Natural killer cell treated with Interleukin-12 subunit alpha and Interleukin-12 subunit beta and Interleukin-15 and Interleukin-18, amount 100 ng/mL, for 72 hours (primary cell): ENCODE measurements around the gene KATNB1. TPM values are rescaled to one million over a fixed set of nuclear protein-coding genes. Genes with fewer than 3 reads are reported as not detected.

Experiments used
- ATAC-seq, 2 donors: fragments of 150-1000 bp; cut with Tn5 transposase in 1 of 2; sonication (Bioruptor Pico), chemical (Tn5 transposase) in 1 of 2; 2 replicates each; pipeline ENCODE4 v1.10.0; 2021
- DNase-seq: peaks from one replicate; pipeline ENCODE4 v3.0.0; 2022; ENCODE audit warnings: low spot score
- H3K27ac Mint-ChIP-seq, 2 donors: 1 replicate in 1 of 2; 2 replicates in 1 of 2; pipeline ENCODE4 v1.8.0; 2022; ENCODE audit warnings: mixed read lengths in 2 of 2, mild to moderate bottlenecking in 1 of 2, moderate library complexity in 1 of 2
- H3K27me3 Mint-ChIP-seq, 2 donors: 1 replicate in 1 of 2; 2 replicates in 1 of 2; pipeline ENCODE4 v1.8.0; 2022; ENCODE audit warnings: mixed read lengths in 2 of 2
- H3K36me3 Mint-ChIP-seq: one replicate; pipeline ENCODE4 v1.8.0; 2022; ENCODE audit warnings: mixed read lengths
- H3K4me1 Mint-ChIP-seq, 2 donors: 1 replicate in 1 of 2; 2 replicates in 1 of 2; pipeline ENCODE4 v1.8.0; 2022; ENCODE audit warnings: low read depth in 2 of 2, mixed read lengths in 2 of 2, mild to moderate bottlenecking in 1 of 2
- H3K4me3 Mint-ChIP-seq: one replicate; pipeline ENCODE4 v1.8.0; 2022; ENCODE audit warnings: mixed read lengths
- H3K9me3 Mint-ChIP-seq: 2 replicates; pipeline ENCODE4 v1.8.0; 2022; ENCODE audit warnings: mixed read lengths
- total RNA-seq, 2 donors: library from RNA; stranded (reverse); gene quantifications; one replicate each; pipeline ENCODE4 v1.2.3, GENCODE V29; 2022

KATNB1 gene
- total RNA-seq, result 10 to 100 TPM; 33.7 to 65.3 TPM

DNA sequence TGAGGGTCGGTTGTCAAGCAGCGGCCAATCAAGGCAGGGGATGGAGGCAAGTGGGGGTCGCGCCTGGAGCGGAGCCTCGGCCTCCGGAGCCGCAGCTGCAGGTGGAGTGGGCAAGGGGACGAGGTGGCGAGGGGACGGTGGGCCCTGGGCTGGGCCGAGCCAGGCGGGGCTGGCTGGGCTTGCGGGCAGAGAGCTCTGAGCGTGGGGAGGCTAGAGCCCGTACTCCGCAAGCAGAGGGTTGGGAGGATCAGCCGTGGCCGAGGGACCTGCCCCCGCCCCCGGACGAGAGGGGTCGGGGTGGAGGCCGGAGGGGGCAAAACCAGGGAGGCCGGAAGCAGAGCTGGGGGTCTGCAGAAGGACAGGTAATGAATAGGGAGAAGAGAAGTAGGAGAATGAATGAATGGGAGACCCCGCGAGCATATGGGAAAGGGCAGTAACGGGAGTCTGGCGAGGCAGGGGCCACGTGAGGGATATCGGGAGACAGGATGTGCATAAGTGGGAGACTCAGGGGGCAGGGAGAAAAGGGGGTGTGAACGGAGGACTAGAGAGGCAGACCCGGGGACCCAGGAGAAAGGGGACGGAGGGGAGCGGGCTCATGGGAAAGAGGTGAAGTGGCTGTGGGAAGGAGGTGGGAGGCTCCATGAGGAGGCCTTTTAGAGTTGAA, at the start of gene KATNB1:
Gene KATNB1 (plus strand): TSS at position 16 of the 664 bp plus-strand sequence. CDS start 1,474 bp downstream, outside the sequence.
- Mint-ChIP-seq H3K27ac (peak within 1 kb of the TSS; percentile 78 to 85), H3K4me3 (peak within 1 kb of the TSS; percentile 95), H3K36me3 (peaks cover 5% of the 10 kb centered on the region), H3K4me1 (peaks cover 22 to 31% of the 10 kb centered on the region in 2 donors), H3K27me3 (no peaks in the 10 kb centered on the region), H3K9me3 (no peaks in the 10 kb centered on the region)
- no peak for DNase-seq
- no peak for ATAC-seq

GRCh38 chr16:57686577-57686976, 49.0 kb upstream of the KATNB1 start:
- DNase-seq, result no peak
- Mint-ChIP-seq H3K9me3 (no peaks in the 10 kb centered on the region), H3K36me3 (no peaks in the 10 kb centered on the region), H3K27me3 (no peaks in the 10 kb centered on the region), H3K27ac (peak overlapping the region; percentile 82 to 95), H3K4me3 (no peak overlapping the region), H3K4me1 (peaks cover 28 to 31% of the 10 kb centered on the region in 2 donors)
- ATAC-seq, result no peak

GRCh38 chr16:57687363-57687929, 48.1 kb upstream of the KATNB1 start:
- H3K4me1 Mint-ChIP-seq, result peaks cover 28 to 31% of the 10 kb centered on the region in 2 donors
- ATAC-seq (no peak), DNase-seq (no peak)
- H3K27me3 Mint-ChIP-seq, result no peaks in the 10 kb centered on the region
- no peak overlapping the region for H3K4me3 Mint-ChIP-seq
- H3K36me3 Mint-ChIP-seq, result no peaks in the 10 kb centered on the region
- H3K9me3 Mint-ChIP-seq, result no peaks in the 10 kb centered on the region
- H3K27ac Mint-ChIP-seq, result peak overlapping the region; percentile 82 to 95

DNA sequence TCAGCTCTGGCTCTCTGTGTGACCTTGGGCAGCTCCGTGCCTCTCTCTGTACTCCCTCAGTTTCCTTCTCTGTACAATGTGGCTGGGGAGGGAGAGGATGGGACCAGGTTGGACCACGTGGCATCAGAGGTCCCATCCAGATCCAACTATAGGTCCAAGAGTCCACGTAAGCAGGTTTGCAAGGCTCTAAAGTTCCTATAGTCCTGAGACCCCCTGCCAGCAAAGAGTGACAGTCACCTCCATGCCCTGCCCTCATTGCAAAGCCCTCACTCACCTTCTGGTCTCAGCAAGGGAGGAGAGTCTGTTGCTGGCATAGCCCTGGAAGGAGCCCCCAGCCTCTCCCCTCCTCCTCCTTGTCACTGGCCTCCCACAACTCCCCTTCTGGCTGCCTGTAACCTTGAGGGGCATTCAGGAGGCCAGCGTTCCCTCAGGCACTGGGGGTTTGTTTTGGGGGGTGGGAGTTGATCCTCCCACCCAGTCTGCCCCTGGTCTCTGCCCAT, 47.0 kb upstream of the KATNB1 start:
- peaks cover 28 to 31% of the 10 kb centered on the region in 2 donors for H3K4me1 Mint-ChIP-seq
- no peak overlapping the region for H3K4me3 Mint-ChIP-seq
- no peaks in the 10 kb centered on the region for H3K9me3 Mint-ChIP-seq
- no peaks in the 10 kb centered on the region for H3K27me3 Mint-ChIP-seq
- no peak for DNase-seq
- H3K36me3 Mint-ChIP-seq, result no peaks in the 10 kb centered on the region
- H3K27ac Mint-ChIP-seq, result peak overlapping the region; percentile 82 to 95
- no peak for ATAC-seq

- ATAC-seq (peak in 1 of 2 donors; percentile 1), DNase-seq (no peak)
- H3K4me1 Mint-ChIP-seq, result peaks cover 28 to 31% of the 10 kb centered on the region in 2 donors
- no peaks in the 10 kb centered on the region for H3K9me3 Mint-ChIP-seq
- H3K36me3 Mint-ChIP-seq, result no peaks in the 10 kb centered on the region
- no peaks in the 10 kb centered on the region for H3K27me3 Mint-ChIP-seq
- H3K27ac Mint-ChIP-seq, result peak overlapping the region; percentile 82 to 95
- H3K4me3 Mint-ChIP-seq, result peak overlapping the region; percentile 59
Observed at GRCh38 chr16:57688987-57689761, 46.4 kb upstream of the KATNB1 start.

GRCh38 chr16:57689762-57690558, 45.6 kb upstream of the KATNB1 start:
- Mint-ChIP-seq H3K9me3 (no peaks in the 10 kb centered on the region), H3K27ac (peak overlapping the region; percentile 82 to 95), H3K36me3 (no peaks in the 10 kb centered on the region), H3K4me3 (peak overlapping the region; percentile 59), H3K27me3 (no peaks in the 10 kb centered on the region), H3K4me1 (peaks cover 32 to 35% of the 10 kb centered on the region in 2 donors)
- DNase-seq (peak; percentile 84), ATAC-seq (peak; percentile 84 to 87)

- Mint-ChIP-seq H3K9me3 (no peaks in the 10 kb centered on the region), H3K36me3 (no peaks in the 10 kb centered on the region), H3K4me1 (peaks cover 36 to 41% of the 10 kb centered on the region in 2 donors), H3K27me3 (no peaks in the 10 kb centered on the region), H3K27ac (peak overlapping the region; percentile 82 to 95), H3K4me3 (peak overlapping the region; percentile 59)
- no peak for DNase-seq
- ATAC-seq, result no peak
Observed at GRCh38 chr16:57690782-57691471, 44.6 kb upstream of the KATNB1 start.

GRCh38 chr16:57692636-57693035, 42.9 kb upstream of the KATNB1 start:
- Mint-ChIP-seq H3K4me3 (no peak overlapping the region), H3K4me1 (peaks cover 36 to 41% of the 10 kb centered on the region in 2 donors), H3K27ac (no peak overlapping the region), H3K9me3 (no peaks in the 10 kb centered on the region), H3K36me3 (no peaks in the 10 kb centered on the region), H3K27me3 (no peaks in the 10 kb centered on the region)
- DNase-seq (no peak), ATAC-seq (no peak)

GRCh38 chr16:57693550-57693949, 42.0 kb upstream of the KATNB1 start:
- Mint-ChIP-seq H3K27me3 (no peaks in the 10 kb centered on the region), H3K36me3 (no peaks in the 10 kb centered on the region), H3K27ac (no peak overlapping the region), H3K4me1 (peaks cover 30 to 32% of the 10 kb centered on the region in 2 donors), H3K4me3 (no peak overlapping the region), H3K9me3 (no peaks in the 10 kb centered on the region)
- DNase-seq (no peak), ATAC-seq (no peak)

GRCh38 chr16:57694231-57694724, 41.3 kb upstream of the KATNB1 start:
- ATAC-seq (no peak), DNase-seq (no peak)
- Mint-ChIP-seq H3K27ac (peak overlapping the region; percentile 50 to 67), H3K4me1 (peaks cover 27% of the 10 kb centered on the region in 2 donors), H3K4me3 (no peak overlapping the region), H3K27me3 (no peaks in the 10 kb centered on the region), H3K36me3 (no peaks in the 10 kb centered on the region), H3K9me3 (no peaks in the 10 kb centered on the region)

GRCh38 chr16:57694725-57695679, 40.6 kb upstream of the KATNB1 start, which contains the start of gene DRC7:
Gene DRC7, plus strand, starts transcription at chr16:57694806. Its CDS starts 3,144 bp downstream, at chr16:57697950.
- Mint-ChIP-seq H3K4me1 (peaks cover 19 to 20% of the 10 kb centered on the region in 2 donors), H3K27ac (peak within 1 kb of the TSS; percentile 50 to 67), H3K9me3 (no peaks in the 10 kb centered on the region), H3K27me3 (no peaks in the 10 kb centered on the region), H3K4me3 (no peak within 1 kb of the TSS), H3K36me3 (no peaks in the 10 kb centered on the region)
- ATAC-seq (no peak), DNase-seq (no peak)

DNA sequence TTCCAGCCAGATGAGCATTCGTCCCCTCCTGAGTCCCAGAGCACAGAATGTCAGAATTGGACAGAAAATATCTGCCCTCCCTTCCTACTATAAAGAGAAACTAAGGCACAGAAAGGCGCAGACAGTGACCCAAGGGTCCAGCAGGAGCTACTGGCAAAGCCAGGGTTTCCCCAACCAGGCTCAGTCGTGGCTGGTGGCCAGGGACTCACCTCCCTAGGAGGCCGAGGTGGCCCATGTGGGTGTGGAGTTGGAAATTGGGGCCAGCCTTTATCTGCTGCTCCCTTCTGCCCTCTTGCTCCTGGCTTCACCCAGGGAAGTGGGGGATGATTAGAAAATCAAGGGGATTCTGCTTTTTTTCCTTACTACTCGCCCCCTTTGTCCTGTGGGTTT, 39.9 kb upstream of the KATNB1 start:
- H3K36me3 Mint-ChIP-seq, result no peaks in the 10 kb centered on the region
- DNase-seq (no peak), ATAC-seq (no peak)
- peaks cover 13% of the 10 kb centered on the region in 2 donors for H3K4me1 Mint-ChIP-seq
- H3K27ac Mint-ChIP-seq, result peak overlapping the region; percentile 50 to 67
- H3K9me3 Mint-ChIP-seq, result no peaks in the 10 kb centered on the region
- no peak overlapping the region for H3K4me3 Mint-ChIP-seq
- H3K27me3 Mint-ChIP-seq, result no peaks in the 10 kb centered on the region
